Activated CD4-positive, alpha-beta memory T cell treated with anti-CD3 and anti-CD28 coated beads for 36 hours (primary cell): Measurements from ENCODE around the gene CDHR1. TPM values are rescaled to one million over a fixed set of nuclear protein-coding genes. Genes with fewer than 3 reads are reported as not detected.

Experiments used
- CTCF ChIA-PET: fragments of 350-600 bp; sonication (Branson Sonifier 250); formaldehyde crosslinking; loops from one replicate; lab custom pipeline; 2021; ENCODE audit warnings: antibody characterized with exemption, inconsistent platforms; lab: Charles Lee
- POLR2A ChIA-PET: fragments of 350-600 bp; sonication (Branson Sonifier 250); formaldehyde crosslinking; loops from one replicate; lab custom pipeline; 2021; ENCODE audit warnings: antibody characterized with exemption; lab: Charles Lee
- DNase-seq: peaks from one replicate; pipeline ENCODE4 v3.0.0-alpha.2; 2020
- H3K27ac Mint-ChIP-seq: one replicate; pipeline ENCODE4 v1.8.0; 2021; ENCODE audit warnings: mixed read lengths
- H3K27me3 Mint-ChIP-seq: one replicate; pipeline ENCODE4 v1.8.0; 2021; ENCODE audit warnings: mixed read lengths
- H3K36me3 Mint-ChIP-seq: one replicate; pipeline ENCODE4 v1.8.0; 2021; ENCODE audit warnings: mixed read lengths
- H3K4me1 Mint-ChIP-seq: one replicate; pipeline ENCODE4 v1.8.0; 2021; ENCODE audit warnings: low read depth, mixed read lengths
- H3K4me3 Mint-ChIP-seq: one replicate; pipeline ENCODE4 v1.8.0; 2021; ENCODE audit warnings: mild to moderate bottlenecking, mixed read lengths
- H3K9me3 Mint-ChIP-seq: one replicate; pipeline ENCODE4 v1.8.0; 2021; ENCODE audit warnings: mixed read lengths
- intact Hi-C: fragments of 100-400 bp; cut with micrococcal nuclease; formaldehyde crosslinking; loops from one replicate; pipeline ENCODE4 v1.15.1; 2023
- total RNA-seq, 2 experiments: library from RNA; stranded (reverse); gene quantifications; one replicate each; pipeline ENCODE4 v1.2.3, GENCODE V29; 2021

CDHR1 gene
- total RNA-seq, 2 experiments from 2014 or later, result 0.40 to 0.75 TPM

GRCh38 chr10:84202349-84202748, 8.0 kb downstream of the CDHR1 start:
- POLR2A ChIA-PET, result no interaction called here
- no peaks in the 10 kb centered on the region for H3K9me3 Mint-ChIP-seq
- H3K36me3 Mint-ChIP-seq, result no peaks in the 10 kb centered on the region
- intact Hi-C loops, result no loop called here
- CTCF ChIA-PET, result interaction anchor here (0.7 to 1.8 kb wide), 5 partner anchors 10 to 54 kb away, joined by 3 to 5 read pairs (median 4); no protein-coding TSS in a partner anchor
- DNase-seq, result no peak
- H3K27ac Mint-ChIP-seq, result no peak overlapping the region
- H3K4me1 Mint-ChIP-seq, result no peaks in the 10 kb centered on the region
- no peak overlapping the region for H3K4me3 Mint-ChIP-seq
- peaks cover 2% of the 10 kb centered on the region for H3K27me3 Mint-ChIP-seq

GRCh38 chr10:84204122-84204521, 9.8 kb downstream of the CDHR1 start:
- no peak overlapping the region for H3K27ac Mint-ChIP-seq
- POLR2A ChIA-PET, result no interaction called here
- no peak overlapping the region for H3K4me3 Mint-ChIP-seq

GRCh38 chr10:84204610-84205009, 10.3 kb downstream of the CDHR1 start:
- CTCF ChIA-PET, result interaction anchor here (0.9 to 5.4 kb wide), 9 partner anchors 10 to 333 kb away, joined by 3 to 75 read pairs (median 4); partner anchors contain the start of gene CDHR1
- no peaks in the 10 kb centered on the region for H3K4me1 Mint-ChIP-seq
- H3K36me3 Mint-ChIP-seq, result no peaks in the 10 kb centered on the region
- no peak for DNase-seq
- H3K9me3 Mint-ChIP-seq, result no peaks in the 10 kb centered on the region
- POLR2A ChIA-PET, result no interaction called here
- intact Hi-C loops, result loop anchor here (1.0 kb wide), 2 partner anchors 56 to 145 kb away; no protein-coding TSS in a partner anchor
- H3K27ac Mint-ChIP-seq, result no peak overlapping the region
- no peak overlapping the region for H3K4me3 Mint-ChIP-seq
- H3K27me3 Mint-ChIP-seq, result peaks cover 2% of the 10 kb centered on the region

More at GRCh38 chr10:84204122-84204521, 9.8 kb downstream of the CDHR1 start:
- CTCF ChIA-PET, result interaction anchor here (0.9 to 5.4 kb wide), 5 partner anchors 9 to 69 kb away, joined by 3 to 75 read pairs (median 8); partner anchors contain the start of gene CDHR1
- intact Hi-C loops, result no loop called here
- DNase-seq, result no peak
- H3K27me3 Mint-ChIP-seq, result peaks cover 2% of the 10 kb centered on the region
- H3K4me1 Mint-ChIP-seq, result no peaks in the 10 kb centered on the region
- no peaks in the 10 kb centered on the region for H3K9me3 Mint-ChIP-seq
- no peaks in the 10 kb centered on the region for H3K36me3 Mint-ChIP-seq

GRCh38 chr10:84205049-84205852, 10.9 kb downstream of the CDHR1 start:
- ChIA-PET CTCF (interaction anchor here (0.6 to 5.4 kb wide), 13 partner anchors 9 to 332 kb away, joined by 3 to 75 read pairs (median 3); partner anchors contain the start of gene CDHR1), POLR2A (no interaction called here)
- H3K4me3 Mint-ChIP-seq, result no peak overlapping the region
- no peaks in the 10 kb centered on the region for H3K9me3 Mint-ChIP-seq
- no peak overlapping the region for H3K27ac Mint-ChIP-seq
- peak; percentile 82 for DNase-seq
- intact Hi-C loops, result loop anchor here (1.0 kb wide), 2 partner anchors 57 to 146 kb away; no protein-coding TSS in a partner anchor
- H3K36me3 Mint-ChIP-seq, result no peaks in the 10 kb centered on the region
- H3K4me1 Mint-ChIP-seq, result no peaks in the 10 kb centered on the region
- H3K27me3 Mint-ChIP-seq, result peaks cover 2% of the 10 kb centered on the region

- Mint-ChIP-seq H3K36me3 (no peaks in the 10 kb centered on the region), H3K4me3 (no peak overlapping the region), H3K27ac (no peak overlapping the region), H3K4me1 (no peaks in the 10 kb centered on the region), H3K9me3 (no peaks in the 10 kb centered on the region), H3K27me3 (peaks cover 2% of the 10 kb centered on the region)
- CTCF ChIA-PET, result interaction anchor here (0.9 to 5.4 kb wide), 7 partner anchors 9 to 61 kb away, joined by 3 to 75 read pairs (median 3); partner anchors contain the start of gene CDHR1
- POLR2A ChIA-PET, result no interaction called here
- intact Hi-C loops, result loop anchor here (1.0 kb wide), 2 partner anchors 58 to 147 kb away; no protein-coding TSS in a partner anchor
- DNase-seq, result no peak
Observed at GRCh38 chr10:84205853-84206525, 11.7 kb downstream of the CDHR1 start.

- Mint-ChIP-seq H3K4me3 (no peak overlapping the region), H3K9me3 (no peaks in the 10 kb centered on the region), H3K27ac (no peak overlapping the region), H3K4me1 (no peaks in the 10 kb centered on the region), H3K27me3 (peaks cover 2% of the 10 kb centered on the region), H3K36me3 (no peaks in the 10 kb centered on the region)
- intact Hi-C loops, result no loop called here
- no peak for DNase-seq
- ChIA-PET POLR2A (no interaction called here), CTCF (interaction anchor here (0.6 to 5.4 kb wide), 5 partner anchors 44 to 1375 kb away, joined by 3 to 75 read pairs (median 3); no protein-coding TSS in a partner anchor)
Observed at GRCh38 chr10:84208023-84208422, 13.7 kb downstream of the CDHR1 start.

GRCh38 chr10:84211566-84211965, 17.2 kb downstream of the CDHR1 start:
- Mint-ChIP-seq H3K36me3 (no peaks in the 10 kb centered on the region), H3K4me3 (no peak overlapping the region), H3K27ac (no peak overlapping the region), H3K9me3 (no peaks in the 10 kb centered on the region), H3K4me1 (no peaks in the 10 kb centered on the region), H3K27me3 (peaks cover 2% of the 10 kb centered on the region)
- ChIA-PET POLR2A (no interaction called here), CTCF (interaction anchor here (1.0 to 2.2 kb wide), 4 partner anchors 21 to 130 kb away, joined by 3 to 10 read pairs (median 6); no protein-coding TSS in a partner anchor)
- no peak for DNase-seq
- intact Hi-C loops, result no loop called here

- DNase-seq, result no peak
- CTCF ChIA-PET, result interaction anchor here (1.0 to 2.2 kb wide), 5 partner anchors 11 to 130 kb away, joined by 3 to 10 read pairs (median 4); no protein-coding TSS in a partner anchor
- Mint-ChIP-seq H3K4me3 (no peak overlapping the region), H3K9me3 (no peaks in the 10 kb centered on the region), H3K27ac (no peak overlapping the region), H3K27me3 (peaks cover 2% of the 10 kb centered on the region), H3K4me1 (no peaks in the 10 kb centered on the region), H3K36me3 (no peaks in the 10 kb centered on the region)
- POLR2A ChIA-PET, result no interaction called here
- intact Hi-C loops, result no loop called here
Observed at GRCh38 chr10:84212014-84212413, 17.7 kb downstream of the CDHR1 start.

- Mint-ChIP-seq H3K4me1 (no peaks in the 10 kb centered on the region), H3K27ac (no peak overlapping the region), H3K27me3 (peaks cover 2% of the 10 kb centered on the region), H3K4me3 (no peak overlapping the region), H3K36me3 (no peaks in the 10 kb centered on the region), H3K9me3 (no peaks in the 10 kb centered on the region)
- intact Hi-C loops, result no loop called here
- ChIA-PET POLR2A (no interaction called here), CTCF (interaction anchor here (1.1 to 2.2 kb wide), 3 partner anchors 10 to 65 kb away, joined by 3 to 10 read pairs (median 3); no protein-coding TSS in a partner anchor)
- DNase-seq, result no peak
Observed at GRCh38 chr10:84213076-84213475, 18.7 kb downstream of the CDHR1 start.

GRCh38 chr10:84214046-84214572, 19.8 kb downstream of the CDHR1 start:
- intact Hi-C loops, result no loop called here
- no peak overlapping the region for H3K4me3 Mint-ChIP-seq
- DNase-seq, result no peak
- peaks cover 2% of the 10 kb centered on the region for H3K9me3 Mint-ChIP-seq
- no peaks in the 10 kb centered on the region for H3K4me1 Mint-ChIP-seq
- ChIA-PET POLR2A (no interaction called here), CTCF (interaction anchor here (0.6 to 2.1 kb wide), 12 partner anchors 9 to 326 kb away, joined by 3 to 15 read pairs (median 4); partner anchors contain the start of genes GHITM and RGR)
- H3K27ac Mint-ChIP-seq, result no peak overlapping the region
- H3K27me3 Mint-ChIP-seq, result no peaks in the 10 kb centered on the region
- no peaks in the 10 kb centered on the region for H3K36me3 Mint-ChIP-seq

- ChIA-PET POLR2A (no interaction called here), CTCF (interaction anchor here (0.6 to 2.1 kb wide), 13 partner anchors 10 to 326 kb away, joined by 3 to 15 read pairs (median 4); partner anchors contain the start of genes GHITM and RGR)
- H3K36me3 Mint-ChIP-seq, result no peaks in the 10 kb centered on the region
- peak; percentile 62 for DNase-seq
- intact Hi-C loops, result no loop called here
- no peaks in the 10 kb centered on the region for H3K27me3 Mint-ChIP-seq
- no peaks in the 10 kb centered on the region for H3K4me1 Mint-ChIP-seq
- no peak overlapping the region for H3K4me3 Mint-ChIP-seq
- no peak overlapping the region for H3K27ac Mint-ChIP-seq
- H3K9me3 Mint-ChIP-seq, result peaks cover 8% of the 10 kb centered on the region
Observed at GRCh38 chr10:84214612-84215235, 20.4 kb downstream of the CDHR1 start.
